ENCODE measurements around the gene NTN4.

Gene NTN4

GRCh38 chr12:95633049-95633731 lies 157.4 kb downstream of the NTN4 start:
- no peak overlapping the region for H3K56ac ChIP-seq (ENCODE audit: low read length)
- H3K27ac ChIP-seq (ENCODE audit: low read depth, low read length) = no peak overlapping the region
- H2BK5ac ChIP-seq (ENCODE audit: low read length) = no peak overlapping the region
- no peak overlapping the region for H4K5ac ChIP-seq (ENCODE audit: low read length)
- H3K18ac ChIP-seq (ENCODE audit: low read length) = no peak overlapping the region
- peaks cover 6% of the 10 kb centered on the region for H3K4me1 ChIP-seq (ENCODE audit: control insufficient read depth, low read depth, low read length)
- no peaks in the 10 kb centered on the region for H3K79me2 ChIP-seq (ENCODE audit: control insufficient read depth, insufficient read depth, low read length)
- H4K8ac ChIP-seq (ENCODE audit: low read depth, low read length) = no peak overlapping the region
- WGBS (ENCODE audit: extremely low coverage, insufficient coverage, low lambda C conversion rate) = no CpG with 5 or more reads among the region's 9 CpGs
- H2BK15ac ChIP-seq (replicated peaks; ENCODE audit: low read depth) = no peak overlapping the region
- peak; percentile 49 for DNase-seq
- H3K4me2 ChIP-seq (ENCODE audit: low read length) = no peak overlapping the region
- H3K4ac ChIP-seq (ENCODE audit: low read depth, low read length) = no peak overlapping the region
- H3K36me3 ChIP-seq (ENCODE audit: control insufficient read depth, insufficient read depth, low read length) = no peaks in the 10 kb centered on the region
- H3K79me1 ChIP-seq (ENCODE audit: low read length) = no peaks in the 10 kb centered on the region
- H3K23ac ChIP-seq (ENCODE audit: low read length) = no peak overlapping the region
- no peak overlapping the region for H3K9ac ChIP-seq (ENCODE audit: low read length)
- no peaks in the 10 kb centered on the region for H3K27me3 ChIP-seq (ENCODE audit: insufficient read depth, low read length, poor library complexity)
- no peak overlapping the region for H2AK5ac ChIP-seq (ENCODE audit: low read length)
- no peak overlapping the region for H3K4me3 ChIP-seq (ENCODE audit: low read length)
- no peak overlapping the region for H2BK120ac ChIP-seq (ENCODE audit: low read depth, low read length)

- Histone ChIP-seq H3K18ac (ENCODE audit: low read length) (no peak overlapping the region), H2BK120ac (ENCODE audit: low read depth, low read length) (no peak overlapping the region), H3K4ac (ENCODE audit: low read depth, low read length) (no peak overlapping the region), H3K79me1 (ENCODE audit: low read length) (no peaks in the 10 kb centered on the region), H3K79me2 (ENCODE audit: control insufficient read depth, insufficient read depth, low read length) (no peaks in the 10 kb centered on the region), H4K8ac (ENCODE audit: low read depth, low read length) (no peak overlapping the region), H3K4me1 (ENCODE audit: control insufficient read depth, low read depth, low read length) (peaks cover 6% of the 10 kb centered on the region), H3K23ac (ENCODE audit: low read length) (no peak overlapping the region), H4K5ac (ENCODE audit: low read length) (no peak overlapping the region), H3K36me3 (ENCODE audit: control insufficient read depth, insufficient read depth, low read length) (no peaks in the 10 kb centered on the region), H3K27me3 (ENCODE audit: insufficient read depth, low read length, poor library complexity) (no peaks in the 10 kb centered on the region), H3K9ac (ENCODE audit: low read length) (no peak overlapping the region), H2BK15ac (replicated peaks; ENCODE audit: low read depth) (no peak overlapping the region), H2AK5ac (ENCODE audit: low read length) (no peak overlapping the region), H3K4me2 (ENCODE audit: low read length) (no peak overlapping the region), H2BK5ac (ENCODE audit: low read length) (no peak overlapping the region), H3K27ac (ENCODE audit: low read depth, low read length) (no peak overlapping the region), H3K56ac (ENCODE audit: low read length) (no peak overlapping the region), H3K4me3 (ENCODE audit: low read length) (no peak overlapping the region)
- no peak for DNase-seq
- WGBS (ENCODE audit: extremely low coverage, insufficient coverage, low lambda C conversion rate) = no CpG with 5 or more reads among the region's 5 CpGs
Measured at GRCh38 chr12:95630496-95630895, 160.1 kb downstream of the NTN4 start.

GRCh38 chr12:95629392-95629791 lies 161.2 kb downstream of the NTN4 start:
- Histone ChIP-seq H3K27me3 (ENCODE audit: insufficient read depth, low read length, poor library complexity) (no peaks in the 10 kb centered on the region), H3K36me3 (ENCODE audit: control insufficient read depth, insufficient read depth, low read length) (no peaks in the 10 kb centered on the region), H4K5ac (ENCODE audit: low read length) (no peak overlapping the region), H3K9ac (ENCODE audit: low read length) (no peak overlapping the region), H3K79me2 (ENCODE audit: control insufficient read depth, insufficient read depth, low read length) (no peaks in the 10 kb centered on the region), H3K23ac (ENCODE audit: low read length) (no peak overlapping the region), H2BK5ac (ENCODE audit: low read length) (peak overlapping the region; percentile 8), H3K4me3 (ENCODE audit: low read length) (no peak overlapping the region), H2AK5ac (ENCODE audit: low read length) (no peak overlapping the region), H3K4me1 (ENCODE audit: control insufficient read depth, low read depth, low read length) (peaks cover 6% of the 10 kb centered on the region), H3K79me1 (ENCODE audit: low read length) (no peaks in the 10 kb centered on the region), H3K27ac (ENCODE audit: low read depth, low read length) (peak overlapping the region; percentile 2), H4K8ac (ENCODE audit: low read depth, low read length) (no peak overlapping the region), H2BK15ac (replicated peaks; ENCODE audit: low read depth) (peak overlapping the region; percentile 74), H3K18ac (ENCODE audit: low read length) (no peak overlapping the region), H2BK120ac (ENCODE audit: low read depth, low read length) (peak overlapping the region; percentile 36), H3K56ac (ENCODE audit: low read length) (peak overlapping the region; percentile 18), H3K4ac (ENCODE audit: low read depth, low read length) (no peak overlapping the region), H3K4me2 (ENCODE audit: low read length) (no peak overlapping the region)
- no peak for DNase-seq
- no CpG with 5 or more reads among the region's 3 CpGs for WGBS (ENCODE audit: extremely low coverage, insufficient coverage, low lambda C conversion rate)

GRCh38 chr12:95626854-95627253 lies 163.7 kb downstream of the NTN4 start:
- Histone ChIP-seq H3K18ac (ENCODE audit: low read length) (no peak overlapping the region), H2BK120ac (ENCODE audit: low read depth, low read length) (no peak overlapping the region), H4K5ac (ENCODE audit: low read length) (no peak overlapping the region), H3K4me3 (ENCODE audit: low read length) (no peak overlapping the region), H2BK15ac (replicated peaks; ENCODE audit: low read depth) (no peak overlapping the region), H3K79me1 (ENCODE audit: low read length) (no peaks in the 10 kb centered on the region), H3K56ac (ENCODE audit: low read length) (no peak overlapping the region), H4K8ac (ENCODE audit: low read depth, low read length) (no peak overlapping the region), H3K23ac (ENCODE audit: low read length) (no peak overlapping the region), H3K79me2 (ENCODE audit: control insufficient read depth, insufficient read depth, low read length) (no peaks in the 10 kb centered on the region), H3K4me1 (ENCODE audit: control insufficient read depth, low read depth, low read length) (peaks cover 6% of the 10 kb centered on the region), H3K4me2 (ENCODE audit: low read length) (no peak overlapping the region), H3K27ac (ENCODE audit: low read depth, low read length) (no peak overlapping the region), H3K9ac (ENCODE audit: low read length) (no peak overlapping the region), H2AK5ac (ENCODE audit: low read length) (no peak overlapping the region), H3K36me3 (ENCODE audit: control insufficient read depth, insufficient read depth, low read length) (no peaks in the 10 kb centered on the region), H3K27me3 (ENCODE audit: insufficient read depth, low read length, poor library complexity) (no peaks in the 10 kb centered on the region), H2BK5ac (ENCODE audit: low read length) (no peak overlapping the region), H3K4ac (ENCODE audit: low read depth, low read length) (no peak overlapping the region)
- no CpG with 5 or more reads among the region's 5 CpGs for WGBS (ENCODE audit: extremely low coverage, insufficient coverage, low lambda C conversion rate)
- DNase-seq = no peak

- H3K4me3 ChIP-seq (ENCODE audit: low read length) = no peak overlapping the region
- no peak overlapping the region for H3K9ac ChIP-seq (ENCODE audit: low read length)
- H3K4me2 ChIP-seq (ENCODE audit: low read length) = no peak overlapping the region
- peaks cover 6% of the 10 kb centered on the region for H3K4me1 ChIP-seq (ENCODE audit: control insufficient read depth, low read depth, low read length)
- no peak overlapping the region for H3K23ac ChIP-seq (ENCODE audit: low read length)
- WGBS (ENCODE audit: extremely low coverage, insufficient coverage, low lambda C conversion rate) = no CpG with 5 or more reads among the region's 4 CpGs
- no peak overlapping the region for H2AK5ac ChIP-seq (ENCODE audit: low read length)
- H2BK120ac ChIP-seq (ENCODE audit: low read depth, low read length) = no peak overlapping the region
- no peak overlapping the region for H3K27ac ChIP-seq (ENCODE audit: low read depth, low read length)
- H3K79me1 ChIP-seq (ENCODE audit: low read length) = no peaks in the 10 kb centered on the region
- no peak overlapping the region for H2BK5ac ChIP-seq (ENCODE audit: low read length)
- peak overlapping the region; percentile 36 for H2BK15ac ChIP-seq (replicated peaks; ENCODE audit: low read depth)
- H3K79me2 ChIP-seq (ENCODE audit: control insufficient read depth, insufficient read depth, low read length) = no peaks in the 10 kb centered on the region
- H3K4ac ChIP-seq (ENCODE audit: low read depth, low read length) = no peak overlapping the region
- H3K36me3 ChIP-seq (ENCODE audit: control insufficient read depth, insufficient read depth, low read length) = no peaks in the 10 kb centered on the region
- DNase-seq = no peak
- no peak overlapping the region for H3K18ac ChIP-seq (ENCODE audit: low read length)
- H3K27me3 ChIP-seq (ENCODE audit: insufficient read depth, low read length, poor library complexity) = no peaks in the 10 kb centered on the region
- peak overlapping the region; percentile 28 for H4K8ac ChIP-seq (ENCODE audit: low read depth, low read length)
- H4K5ac ChIP-seq (ENCODE audit: low read length) = no peak overlapping the region
- no peak overlapping the region for H3K56ac ChIP-seq (ENCODE audit: low read length)
Measured at GRCh38 chr12:95625012-95625411, 165.6 kb downstream of the NTN4 start.

GRCh38 chr12:95624589-95624988 lies 166.0 kb downstream of the NTN4 start:
- no peak overlapping the region for H2BK5ac ChIP-seq (ENCODE audit: low read length)
- H3K4me1 ChIP-seq (ENCODE audit: control insufficient read depth, low read depth, low read length) = peaks cover 6% of the 10 kb centered on the region
- H3K36me3 ChIP-seq (ENCODE audit: control insufficient read depth, insufficient read depth, low read length) = no peaks in the 10 kb centered on the region
- no peak overlapping the region for H3K4me3 ChIP-seq (ENCODE audit: low read length)
- no peak overlapping the region for H3K9ac ChIP-seq (ENCODE audit: low read length)
- no peak overlapping the region for H3K4me2 ChIP-seq (ENCODE audit: low read length)
- H4K5ac ChIP-seq (ENCODE audit: low read length) = no peak overlapping the region
- H3K18ac ChIP-seq (ENCODE audit: low read length) = no peak overlapping the region
- H3K56ac ChIP-seq (ENCODE audit: low read length) = no peak overlapping the region
- no peak for DNase-seq
- no peak overlapping the region for H3K27ac ChIP-seq (ENCODE audit: low read depth, low read length)
- peak overlapping the region; percentile 28 for H4K8ac ChIP-seq (ENCODE audit: low read depth, low read length)
- H3K23ac ChIP-seq (ENCODE audit: low read length) = no peak overlapping the region
- peak overlapping the region; percentile 18 for H2AK5ac ChIP-seq (ENCODE audit: low read length)
- WGBS (ENCODE audit: extremely low coverage, insufficient coverage, low lambda C conversion rate) = no CpG with 5 or more reads among the region's 7 CpGs
- no peaks in the 10 kb centered on the region for H3K27me3 ChIP-seq (ENCODE audit: insufficient read depth, low read length, poor library complexity)
- no peak overlapping the region for H3K4ac ChIP-seq (ENCODE audit: low read depth, low read length)
- H3K79me1 ChIP-seq (ENCODE audit: low read length) = no peaks in the 10 kb centered on the region
- H2BK120ac ChIP-seq (ENCODE audit: low read depth, low read length) = no peak overlapping the region
- peak overlapping the region; percentile 36 for H2BK15ac ChIP-seq (replicated peaks; ENCODE audit: low read depth)
- H3K79me2 ChIP-seq (ENCODE audit: control insufficient read depth, insufficient read depth, low read length) = no peaks in the 10 kb centered on the region
